ENCODE results near the gene AOAH.

Gene AOAH

DNA sequence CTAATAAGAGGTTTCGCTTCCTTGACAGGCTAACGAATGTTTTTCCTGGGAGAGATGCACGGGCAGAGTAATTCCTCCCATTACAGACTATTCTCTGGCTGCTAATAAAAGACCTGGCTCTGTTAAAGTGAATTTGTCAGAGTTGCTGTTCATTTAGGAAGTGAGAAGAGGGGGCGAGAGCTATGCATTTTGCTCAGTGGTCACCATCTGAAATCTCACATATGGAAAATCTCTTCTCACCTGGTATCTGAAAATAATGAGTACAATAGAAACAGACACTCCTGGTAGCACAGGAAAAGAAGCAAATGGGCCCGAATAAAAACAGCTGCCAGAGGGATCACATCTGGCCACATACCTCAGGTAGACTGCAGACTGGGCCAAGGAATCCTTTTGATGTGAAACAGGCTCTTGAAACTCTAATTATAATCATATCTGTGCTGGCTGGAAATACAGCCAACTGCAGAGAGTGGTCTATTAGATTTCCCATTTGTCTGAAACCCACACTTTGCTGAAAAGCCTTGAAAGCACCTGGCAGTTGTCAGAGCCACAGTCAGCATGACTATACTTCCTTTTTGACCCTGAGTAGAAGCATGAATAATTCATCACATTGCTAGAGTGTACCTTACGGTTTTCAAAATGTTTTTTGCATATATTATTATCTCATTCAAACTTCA lies 33.6 kb downstream of the AOAH start:
- DNase-seq = no peak

DNA sequence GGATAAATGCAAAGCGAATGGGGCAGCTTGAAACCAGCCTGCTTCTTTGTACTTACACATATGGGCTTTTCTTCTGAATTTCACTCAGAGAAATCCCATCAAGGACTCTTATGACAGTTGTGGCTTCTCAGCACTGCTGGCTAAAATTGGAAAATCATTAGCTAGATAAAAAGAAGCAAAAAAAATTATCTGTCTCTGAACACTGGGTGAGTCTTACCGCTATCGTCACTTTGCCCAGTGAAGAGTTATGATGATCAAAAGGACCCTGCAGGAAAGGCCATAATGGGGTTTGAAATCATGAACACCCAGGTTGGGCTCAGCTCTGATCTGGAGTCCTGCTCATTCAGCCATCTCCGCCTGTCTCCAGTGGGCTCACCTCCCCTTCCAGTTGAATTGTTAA lies 34.3 kb downstream of the AOAH start:
- no peak for DNase-seq

DNA sequence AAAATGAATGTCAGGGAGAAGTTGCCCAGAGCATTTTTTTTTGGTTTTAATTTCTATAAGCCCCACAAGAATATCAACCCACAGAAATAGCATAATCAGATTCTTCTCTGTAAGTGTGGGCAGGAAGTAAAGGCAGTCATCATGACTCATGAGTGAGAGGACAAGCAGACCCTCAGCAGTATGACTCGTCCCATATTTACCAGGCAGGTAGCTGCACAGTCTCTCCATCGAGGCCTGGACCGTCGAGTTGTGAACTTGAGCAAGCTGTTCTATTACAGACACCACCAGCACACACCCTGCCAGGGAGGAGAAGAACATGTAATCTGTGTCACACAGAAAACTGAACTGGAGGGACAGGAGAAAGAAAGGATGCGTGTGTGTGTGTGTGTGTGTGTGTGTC lies 37.8 kb downstream of the AOAH start:
- DNase-seq = no peak

DNA sequence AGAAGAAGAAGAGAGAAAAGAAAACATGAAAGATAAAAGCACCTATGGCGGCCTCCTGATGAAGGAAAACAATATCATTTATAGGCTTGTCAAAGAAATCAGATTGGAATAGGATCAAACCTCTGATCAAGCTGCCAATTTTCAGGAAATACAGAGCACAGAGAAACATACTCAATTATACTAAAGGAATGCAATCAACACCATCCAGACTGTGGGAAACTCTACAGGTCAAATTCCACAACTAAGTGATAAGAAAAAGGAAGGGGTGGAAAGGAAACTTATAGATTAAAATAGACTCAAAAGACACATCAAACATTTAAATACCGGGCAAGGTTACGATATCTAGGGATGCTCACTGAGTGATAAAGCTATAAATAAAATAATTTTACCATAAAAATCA lies 39.3 kb downstream of the AOAH start:
- DNase-seq = no peak

DNA sequence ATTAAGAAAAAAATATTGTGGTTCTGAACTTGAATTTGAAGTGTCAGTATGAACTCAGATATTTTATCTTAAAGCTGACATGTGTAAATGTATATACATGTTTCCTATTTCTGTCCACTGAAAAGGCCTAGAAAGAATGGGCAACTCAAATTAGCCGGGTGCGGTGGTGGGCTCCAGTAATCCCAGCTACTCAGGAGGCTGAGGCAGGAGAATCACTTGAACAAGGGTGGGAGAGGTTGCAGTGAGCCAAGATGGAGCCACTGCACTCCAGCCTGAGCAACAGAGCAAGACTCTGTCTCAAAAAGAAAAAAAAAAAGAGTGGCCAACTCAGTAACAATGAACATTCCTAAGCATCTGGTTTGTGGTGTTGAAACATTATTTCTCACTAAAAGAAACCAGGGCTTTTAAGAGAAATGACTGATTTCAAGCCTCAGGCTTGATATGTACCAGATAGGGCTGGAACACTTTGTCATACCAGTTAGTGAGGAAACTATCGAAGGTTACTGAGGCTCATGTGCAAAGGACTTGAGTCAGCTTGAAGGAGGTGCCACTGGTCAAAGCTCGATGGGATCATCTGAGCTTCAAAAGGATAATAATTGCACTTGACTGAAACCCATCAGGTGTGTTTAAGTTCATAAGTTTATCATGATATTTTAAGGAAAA lies 40.5 kb downstream of the AOAH start:
- DNase-seq = no peak

DNA sequence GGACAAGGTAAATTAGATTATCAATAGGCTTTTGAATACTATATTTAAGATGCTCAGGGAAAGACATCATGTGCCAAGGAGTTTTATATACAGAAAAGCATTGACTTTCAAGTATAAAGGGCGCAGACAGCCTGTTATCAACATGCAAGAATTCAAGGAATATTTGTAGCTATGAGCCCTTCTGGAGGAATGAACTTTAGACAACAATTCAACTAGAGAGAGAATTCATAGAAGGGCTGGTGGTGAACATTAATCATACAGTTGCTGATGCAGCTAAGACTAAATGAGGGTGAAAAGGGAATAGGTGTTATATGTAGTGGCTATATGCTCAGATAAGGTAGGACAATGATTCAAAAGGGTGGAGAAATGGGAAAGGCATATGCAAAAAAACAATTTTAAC lies 41.2 kb downstream of the AOAH start:
- no peak for DNase-seq

DNA sequence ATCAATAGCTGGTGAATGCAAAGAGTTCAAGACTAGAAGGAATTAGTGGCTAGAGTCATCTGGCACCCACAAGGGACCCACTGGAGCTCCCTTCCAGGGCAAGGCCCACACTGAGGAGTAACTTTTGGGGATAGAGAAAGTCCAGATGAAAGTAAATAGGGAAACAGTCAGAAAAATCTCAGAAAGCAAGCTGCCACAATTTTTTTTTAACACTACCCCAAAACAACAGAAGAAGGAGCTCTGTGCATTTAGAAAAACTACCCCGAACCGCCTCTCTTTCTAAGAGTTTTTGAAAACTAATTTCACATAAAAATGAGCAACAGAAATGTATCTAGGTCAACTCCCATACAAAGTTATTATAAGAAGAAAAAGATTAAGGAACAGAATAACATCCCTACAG lies 42.2 kb downstream of the AOAH start:
- DNase-seq = no peak

DNA sequence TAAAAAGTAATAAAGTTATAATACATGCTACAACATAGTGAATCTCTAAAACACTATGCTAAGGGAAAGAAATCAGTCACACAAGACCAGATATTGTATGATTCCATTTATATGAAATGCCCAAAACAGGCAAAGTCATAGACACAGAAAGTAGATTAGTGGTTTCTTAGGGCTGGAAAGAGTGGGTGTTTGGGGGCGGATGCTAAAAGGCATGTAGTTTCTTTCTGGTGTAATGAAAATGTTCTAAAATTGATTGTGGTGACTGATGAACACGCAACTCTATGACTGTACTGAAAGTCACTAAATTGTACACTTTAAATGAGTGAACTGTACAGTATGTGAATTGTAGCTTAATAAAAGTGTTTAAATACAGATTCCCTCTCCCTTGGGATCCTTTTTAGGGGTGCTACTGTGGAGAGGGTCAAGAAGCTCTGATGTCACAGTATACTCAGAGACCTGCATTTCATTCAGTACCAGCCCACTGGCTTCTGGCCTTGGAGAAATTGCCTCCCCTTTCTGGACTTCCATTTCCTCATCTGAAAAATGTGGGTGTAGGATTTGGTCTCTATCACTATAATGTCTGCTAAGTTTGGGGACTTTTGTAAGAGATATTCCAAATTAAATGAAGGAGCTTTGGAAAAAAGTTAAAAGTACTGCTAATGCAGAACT lies 46.4 kb downstream of the AOAH start:
- DNase-seq = no peak

DNA sequence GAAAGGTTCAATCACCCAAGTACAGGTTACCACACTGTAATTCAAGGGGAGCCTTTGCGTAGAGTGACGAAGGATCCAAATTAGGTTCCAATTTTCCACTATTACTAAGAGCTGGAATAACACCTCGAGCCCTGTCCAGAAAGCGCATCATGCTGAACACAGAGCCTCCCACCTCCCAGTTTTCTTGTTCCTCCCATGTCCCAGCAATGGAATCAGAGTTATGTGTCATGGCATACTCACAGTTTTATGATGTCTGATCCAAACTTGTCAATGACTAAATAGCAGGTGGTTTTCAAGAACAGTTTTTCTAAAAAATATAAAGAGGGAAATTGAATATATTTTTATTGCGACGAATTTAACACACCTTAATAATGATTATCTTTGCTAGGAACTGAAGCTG lies 50.6 kb downstream of the AOAH start:
- DNase-seq = no peak

DNA sequence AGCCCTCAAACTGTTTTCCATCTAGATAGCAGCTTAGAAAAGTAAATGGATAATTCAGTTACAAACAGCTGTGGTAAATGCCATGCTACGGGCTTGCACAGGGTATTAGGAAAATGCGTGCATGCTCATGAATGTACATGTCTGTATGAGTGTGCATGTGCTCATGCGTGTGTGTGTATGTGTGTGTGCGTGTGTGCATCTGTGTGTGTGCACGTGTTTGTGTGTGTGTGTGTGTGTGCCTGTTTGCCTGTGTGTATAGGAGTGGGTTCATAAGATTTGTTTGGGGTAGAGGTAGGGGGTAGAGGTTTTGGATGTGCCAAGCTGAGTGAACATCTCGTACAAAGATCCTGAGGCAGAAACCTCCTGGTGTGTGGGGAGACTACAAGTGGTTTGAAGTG lies 52.9 kb downstream of the AOAH start:
- no peak for DNase-seq

DNA sequence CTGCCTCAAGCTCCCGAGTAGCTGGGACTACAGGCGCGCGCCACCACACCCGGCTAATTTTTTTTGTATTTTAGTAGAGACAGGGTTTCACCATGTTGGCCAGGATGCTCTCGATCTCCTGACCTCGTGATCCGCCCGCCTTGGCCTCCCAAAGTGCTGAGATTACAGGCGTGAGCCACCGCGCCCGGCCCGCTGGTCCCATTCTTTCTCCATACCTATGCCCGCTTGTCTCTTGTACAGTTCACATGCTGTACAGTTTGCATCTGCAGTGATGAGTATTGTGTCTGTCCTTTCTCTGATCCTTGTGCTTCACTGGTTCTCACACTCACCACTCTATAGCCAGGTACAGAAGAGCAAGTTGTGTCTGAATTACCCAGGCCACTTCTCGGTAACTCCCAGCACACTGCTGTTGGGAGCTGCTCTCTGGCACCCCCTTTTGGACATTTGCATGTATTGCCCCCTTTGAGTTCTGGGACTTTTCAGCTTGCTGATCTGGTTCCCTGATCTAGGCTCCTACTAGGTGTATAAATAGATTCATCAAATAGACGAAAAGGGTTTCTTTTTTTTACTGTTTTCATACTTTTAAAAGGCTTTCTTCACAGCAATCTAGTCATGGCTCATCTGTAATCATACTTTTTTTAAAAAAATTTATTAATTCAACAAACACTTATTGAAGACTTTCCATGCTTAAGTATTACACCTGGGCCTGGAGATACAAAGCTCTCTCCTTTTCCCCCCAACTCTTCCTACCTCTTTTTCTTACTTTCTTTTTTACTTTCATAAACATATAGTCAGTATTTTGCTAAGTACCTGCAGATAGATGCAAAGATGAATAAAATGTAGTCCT lies 53.5 kb downstream of the AOAH start:
- peak; percentile 64 for DNase-seq

DNA sequence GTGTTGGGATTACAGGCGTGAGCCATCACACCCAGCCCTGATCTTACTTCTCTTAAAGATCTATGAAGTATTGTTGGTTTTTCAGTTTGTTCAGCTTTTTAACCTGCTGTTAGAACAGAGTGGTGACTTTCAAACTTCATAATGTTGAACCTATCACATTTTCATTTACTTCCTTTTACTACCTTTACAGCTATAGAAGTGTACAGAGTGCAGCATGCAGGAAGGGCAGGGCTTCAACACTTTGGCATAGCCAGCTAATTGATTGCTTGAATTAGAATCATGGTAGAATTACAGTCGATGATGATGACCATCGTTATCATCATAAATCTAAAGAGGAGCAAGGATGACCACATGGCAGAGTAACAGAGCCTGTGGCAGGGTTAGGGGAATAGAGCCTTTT lies 55.5 kb downstream of the AOAH start:
- no peak for DNase-seq

DNA sequence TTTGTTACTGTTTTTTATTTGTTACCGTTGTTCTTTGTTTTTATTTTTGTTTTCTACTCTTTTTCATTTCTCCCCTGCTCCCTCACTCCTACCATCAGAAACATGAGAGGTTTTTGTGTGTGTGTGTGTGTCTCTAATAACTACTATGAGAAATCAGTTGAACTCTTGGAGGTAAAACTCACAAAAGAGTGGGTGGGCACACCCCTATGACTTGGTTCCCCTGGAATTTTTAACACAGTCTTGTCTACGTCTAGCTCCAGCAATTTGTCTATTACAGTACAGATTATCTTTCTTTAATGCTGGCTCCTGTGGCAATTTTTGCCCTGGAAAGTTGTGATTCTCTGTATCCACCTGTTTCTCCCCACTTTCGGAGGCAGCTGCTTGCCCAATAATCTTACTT lies 56.2 kb downstream of the AOAH start:
- DNase-seq = no peak

DNA sequence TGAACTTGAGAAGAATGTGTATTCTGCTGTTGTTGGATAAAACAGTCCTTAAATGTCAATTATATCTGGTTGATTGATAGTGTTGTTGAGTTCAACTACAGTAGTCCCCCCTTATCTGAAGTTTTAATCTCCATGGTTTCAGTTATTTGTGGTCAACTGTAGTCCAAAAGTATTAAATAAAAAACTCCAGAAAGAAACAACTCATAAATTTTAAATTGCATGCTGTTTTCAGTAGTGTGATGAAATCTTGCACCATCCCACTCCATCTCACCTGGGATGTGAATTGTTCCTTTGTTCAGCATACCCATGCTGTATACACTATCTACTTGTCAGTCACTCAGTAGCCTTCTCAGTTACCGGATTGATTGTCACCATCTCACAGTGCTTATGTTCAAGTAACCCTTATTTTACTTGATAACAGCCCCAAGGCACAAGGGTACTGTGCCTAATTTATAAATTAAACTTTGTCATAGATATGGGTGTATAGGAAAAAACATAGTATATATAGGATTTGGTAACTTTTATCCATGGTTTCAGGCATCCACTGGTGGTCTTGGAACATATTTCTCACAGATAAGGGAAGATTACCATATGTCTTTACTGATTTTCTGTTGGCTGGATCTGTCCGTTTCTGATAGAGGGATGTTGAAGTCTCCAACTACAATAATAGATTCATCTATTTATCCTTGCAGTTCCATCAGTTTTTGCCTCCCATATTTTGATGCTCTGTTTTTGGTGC lies 57.1 kb downstream of the AOAH start:
- DNase-seq = no peak

DNA sequence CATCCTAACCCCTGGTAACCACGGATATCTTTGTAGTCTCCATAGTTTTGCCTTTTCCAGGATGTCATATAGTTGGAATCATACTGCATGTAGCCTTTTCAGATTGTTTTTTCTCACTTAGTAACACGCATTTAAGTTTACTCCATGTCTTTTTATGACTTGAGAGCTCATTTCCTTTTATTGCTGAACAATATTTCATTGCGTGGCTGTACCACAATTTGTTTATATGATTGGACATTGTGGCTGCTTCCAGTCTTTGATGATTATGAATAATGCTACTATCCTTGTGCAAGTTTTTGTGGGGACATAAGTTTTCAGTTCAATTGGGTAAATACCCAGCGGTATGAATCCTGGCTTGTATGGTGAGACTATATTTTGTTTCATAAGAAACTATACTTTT lies 60.8 kb downstream of the AOAH start:
- DNase-seq = no peak

DNA sequence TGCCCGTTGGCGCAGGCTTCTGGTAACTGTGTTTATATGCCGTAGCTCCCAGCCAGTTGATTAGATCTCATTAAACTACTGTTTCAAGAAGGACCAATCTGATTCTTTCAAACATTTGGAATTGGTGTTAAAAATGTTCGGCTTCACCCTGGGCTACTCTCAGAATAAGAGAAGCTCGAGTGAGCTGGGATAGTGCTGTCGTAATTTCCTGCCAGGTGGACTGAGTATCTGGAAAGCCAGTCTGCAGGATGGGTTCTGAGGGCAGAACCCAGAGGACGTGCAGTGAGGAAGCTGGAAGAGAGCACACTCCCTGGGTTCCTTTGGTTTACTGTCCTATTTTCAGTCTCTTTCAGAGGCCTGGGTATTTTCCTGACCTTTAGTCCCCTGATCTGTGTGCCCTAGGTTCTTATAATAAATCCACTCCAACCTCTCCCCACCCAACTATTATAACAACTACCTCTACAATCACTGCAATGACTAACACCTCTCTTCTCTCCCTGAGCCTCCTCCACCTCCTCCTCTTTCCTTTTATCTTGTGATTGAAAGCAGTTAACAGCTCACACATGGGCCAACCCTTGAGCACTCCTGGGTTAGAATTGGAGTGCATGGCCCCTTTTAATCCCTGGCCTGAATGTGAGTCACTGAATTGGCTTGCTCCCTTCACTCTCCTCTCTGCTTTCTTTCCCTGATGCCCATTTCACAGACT lies 63.0 kb downstream of the AOAH start:
- DNase-seq = peak; percentile 19

DNA sequence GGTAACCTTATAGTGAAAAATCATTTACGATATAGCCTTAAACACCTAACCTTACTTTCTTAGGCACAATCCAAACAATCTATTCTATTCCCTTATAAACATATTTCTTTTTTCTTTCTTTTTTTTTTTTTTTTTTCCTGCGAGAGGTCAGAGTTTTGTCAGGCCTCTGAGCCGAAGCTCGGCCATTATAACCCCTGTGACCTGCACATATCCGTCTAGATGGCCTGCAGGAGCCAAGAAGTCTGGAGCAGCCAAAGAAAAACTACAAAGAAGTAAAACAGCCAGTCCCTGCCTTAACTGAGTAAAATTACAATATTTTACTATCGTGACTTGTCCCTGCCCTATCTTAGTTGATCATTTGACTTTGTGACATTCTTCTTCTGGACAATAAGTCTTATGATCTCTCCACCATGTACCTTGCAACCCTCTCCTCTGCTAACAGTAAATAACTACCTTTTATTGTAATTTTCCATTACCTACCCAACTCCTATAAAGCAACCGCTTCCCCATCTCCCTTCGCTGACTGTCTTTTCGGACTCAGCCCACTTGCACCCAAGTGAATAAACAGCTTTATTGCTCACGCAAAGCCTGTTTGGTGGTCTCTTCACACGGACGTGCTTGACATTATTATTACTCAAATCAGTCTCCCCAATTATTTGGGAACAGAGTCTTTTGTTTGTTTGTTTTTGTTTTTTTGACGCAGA lies 64.5 kb downstream of the AOAH start:
- no peak for DNase-seq

DNA sequence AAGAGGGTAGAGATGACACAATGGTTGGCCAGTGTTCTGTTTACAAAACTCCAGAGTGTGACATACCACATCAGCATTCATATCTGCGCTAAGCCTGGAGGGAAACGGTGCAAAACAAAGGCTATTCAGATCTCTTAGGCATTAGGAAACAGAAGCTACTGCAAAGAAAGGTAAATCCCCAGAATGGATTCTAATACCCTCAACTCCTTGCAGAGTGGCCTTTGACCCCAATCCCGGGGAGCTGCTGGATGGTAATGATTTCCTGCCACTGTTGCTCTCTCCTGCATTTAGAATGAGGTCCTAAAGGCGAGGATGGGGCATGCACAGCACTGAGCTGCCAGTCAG lies 65.2 kb downstream of the AOAH start:
- DNase-seq = peak; percentile 19

DNA sequence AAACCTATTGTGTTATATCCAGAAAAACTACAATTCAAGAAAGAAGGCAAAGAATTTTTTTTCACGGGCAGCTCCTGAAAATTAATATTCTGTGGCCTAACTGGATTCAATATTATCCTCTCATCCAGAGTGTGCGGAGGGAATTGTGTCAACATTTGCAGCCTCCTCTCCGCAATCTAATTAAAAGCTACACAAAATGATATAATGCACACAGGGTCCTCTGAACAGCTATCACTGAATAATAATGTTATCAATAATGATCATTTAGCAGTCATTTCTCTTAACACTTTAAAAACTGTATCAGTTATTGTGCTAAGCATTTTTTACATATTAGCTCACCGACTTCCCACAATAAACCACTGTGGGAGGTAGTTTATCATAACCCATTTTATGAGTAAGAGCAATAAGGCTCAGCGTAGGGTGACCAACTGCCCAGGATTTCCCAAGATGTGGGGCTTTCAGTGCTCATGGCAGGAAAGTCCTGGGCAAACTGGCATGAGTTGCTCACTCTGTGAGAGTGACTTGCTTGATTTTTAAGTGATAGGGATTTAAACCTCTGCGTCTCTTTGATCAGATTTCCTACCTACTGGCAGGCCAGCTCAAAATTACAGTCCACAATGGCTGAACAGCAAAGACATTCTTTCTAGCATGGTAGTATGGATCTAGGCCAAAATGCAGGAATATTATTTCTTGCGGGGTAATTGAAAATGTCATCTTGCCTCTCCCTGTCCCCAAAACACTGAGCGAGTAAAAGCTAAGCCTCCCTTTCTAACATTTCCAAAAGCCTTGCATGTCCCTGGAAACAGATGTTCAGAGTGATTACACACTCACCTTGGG lies 65.7 kb downstream of the AOAH start:
- DNase-seq = no peak

DNA sequence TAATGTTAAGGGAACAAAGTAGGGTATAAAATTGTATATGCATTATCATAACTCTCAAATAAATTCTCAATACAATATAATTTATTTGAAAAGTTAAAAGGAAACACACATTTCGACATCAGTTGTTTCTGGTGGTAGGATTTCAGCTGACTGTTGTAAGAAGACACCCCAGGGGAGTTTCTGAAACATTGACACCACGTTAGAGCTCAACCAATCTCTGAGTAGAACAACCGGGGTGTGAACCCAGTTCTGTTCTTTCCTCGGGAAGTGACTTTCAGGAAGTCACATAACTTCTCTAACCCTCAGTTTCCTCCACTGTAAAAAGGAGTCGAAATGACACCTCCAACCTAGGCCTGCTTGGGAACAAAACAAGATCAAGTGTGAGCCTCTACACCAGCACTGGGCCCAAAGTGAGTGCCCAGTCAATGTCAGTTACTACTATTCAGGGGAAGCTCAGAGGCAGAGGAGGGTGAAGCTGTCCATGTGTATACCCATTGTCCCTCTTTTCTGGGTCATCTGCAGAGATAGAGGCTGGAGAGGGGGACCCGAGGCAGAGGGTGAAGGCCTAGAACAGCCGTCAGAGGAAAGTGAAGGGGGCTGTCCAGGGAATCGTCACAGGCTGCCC lies 67.1 kb downstream of the AOAH start:
- no peak for DNase-seq

Data from NCI-H510A treated with DMSO at 0.1 percent for 48 hours (cell line).